NK-92 (cell line): ENCODE data around the gene TRIP10.

Experiments used
- DNase-seq: peaks from one replicate; lab custom pipeline; 2025; ENCODE audit not compliant: unreplicated experiment; lab: John Stamatoyannopoulos, UW

Gene TRIP10

DNA sequence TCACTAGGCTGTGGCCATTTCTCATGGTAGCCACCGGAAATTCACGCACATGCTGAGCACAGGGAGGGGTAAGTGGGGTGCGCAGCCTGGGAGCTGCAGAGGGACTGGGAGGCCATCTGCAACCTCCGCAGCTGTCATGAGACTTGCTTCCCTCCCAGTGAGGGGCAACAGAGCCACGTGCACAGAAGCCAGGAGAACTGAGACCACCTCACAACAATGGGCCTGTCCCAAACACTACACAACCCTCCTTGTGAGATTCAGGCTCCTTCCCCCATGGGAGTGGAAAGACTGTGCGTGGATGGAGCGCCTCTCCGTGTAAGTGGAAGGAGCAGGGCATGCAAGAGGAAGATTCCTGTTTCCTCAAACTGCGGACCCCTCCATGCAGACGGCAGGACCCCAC, 27.9 kb upstream of the TRIP10 start:
- DNase-seq, result no peak

DNA sequence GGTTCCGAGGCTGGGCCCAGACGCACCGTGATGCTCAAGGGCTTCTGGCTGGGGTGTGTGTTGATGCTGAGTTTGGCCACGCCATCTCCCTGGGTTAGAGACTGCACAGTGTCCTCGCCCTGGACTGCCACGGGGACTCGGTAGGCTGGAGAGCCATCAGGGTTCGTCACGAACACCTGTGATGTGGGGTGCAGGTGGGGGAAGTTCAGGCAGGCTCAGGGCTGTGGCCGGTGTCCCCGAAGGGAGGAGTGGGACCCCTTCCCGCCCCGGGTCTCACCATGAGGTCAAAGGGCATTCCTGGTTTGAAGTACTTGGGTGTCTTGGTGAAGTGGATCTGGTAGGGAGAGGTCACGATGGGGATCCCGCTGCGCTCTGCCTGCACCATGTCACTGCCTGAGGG, 27.2 kb upstream of the TRIP10 start:
- no peak for DNase-seq

DNA sequence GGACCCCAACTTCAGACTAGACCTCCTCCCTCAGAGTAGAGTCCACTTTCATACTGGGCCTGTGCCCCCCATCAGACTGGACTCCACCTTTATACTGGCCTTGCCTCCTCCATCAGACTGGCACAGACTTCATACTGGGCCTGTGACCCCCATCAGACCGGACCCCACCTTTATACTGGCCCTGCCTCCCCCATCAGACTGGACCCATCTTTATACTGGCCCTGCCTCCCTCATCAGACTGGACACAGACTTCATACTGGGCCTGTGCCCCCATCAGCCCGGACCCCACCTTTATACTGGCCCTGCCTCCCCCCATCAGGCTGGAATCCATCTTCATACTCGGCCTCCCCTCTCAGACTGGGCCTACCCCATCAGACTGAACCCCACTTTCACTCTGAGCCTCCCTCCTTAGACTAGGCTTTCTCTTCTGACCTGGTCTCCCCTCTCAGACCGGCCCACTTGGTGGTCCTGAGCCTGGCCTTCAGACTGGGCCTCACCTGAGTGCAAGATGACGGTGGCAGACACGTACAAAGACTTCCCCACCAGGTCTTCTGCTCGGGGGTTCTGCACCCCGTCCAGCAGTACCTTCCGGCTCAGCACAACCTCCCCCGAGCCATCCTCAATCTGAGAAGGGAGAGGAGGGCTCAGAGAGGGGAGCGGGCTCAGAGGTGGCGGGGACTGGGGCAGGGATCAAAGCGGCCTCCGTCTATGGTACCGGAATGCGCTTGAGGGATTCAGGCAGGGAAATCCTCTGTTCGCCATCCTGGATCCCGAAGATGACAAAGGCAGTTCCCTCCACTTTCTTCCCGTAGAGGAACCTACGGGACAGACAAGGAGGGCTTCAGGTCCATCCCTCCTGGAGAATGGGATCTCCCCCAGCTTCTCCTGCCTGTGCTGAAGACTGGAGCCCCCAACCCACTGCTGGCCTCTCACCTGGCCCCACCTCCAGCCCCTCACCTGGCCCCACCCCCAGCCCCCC, 26.5 kb upstream of the TRIP10 start:
- DNase-seq, result no peak

DNA sequence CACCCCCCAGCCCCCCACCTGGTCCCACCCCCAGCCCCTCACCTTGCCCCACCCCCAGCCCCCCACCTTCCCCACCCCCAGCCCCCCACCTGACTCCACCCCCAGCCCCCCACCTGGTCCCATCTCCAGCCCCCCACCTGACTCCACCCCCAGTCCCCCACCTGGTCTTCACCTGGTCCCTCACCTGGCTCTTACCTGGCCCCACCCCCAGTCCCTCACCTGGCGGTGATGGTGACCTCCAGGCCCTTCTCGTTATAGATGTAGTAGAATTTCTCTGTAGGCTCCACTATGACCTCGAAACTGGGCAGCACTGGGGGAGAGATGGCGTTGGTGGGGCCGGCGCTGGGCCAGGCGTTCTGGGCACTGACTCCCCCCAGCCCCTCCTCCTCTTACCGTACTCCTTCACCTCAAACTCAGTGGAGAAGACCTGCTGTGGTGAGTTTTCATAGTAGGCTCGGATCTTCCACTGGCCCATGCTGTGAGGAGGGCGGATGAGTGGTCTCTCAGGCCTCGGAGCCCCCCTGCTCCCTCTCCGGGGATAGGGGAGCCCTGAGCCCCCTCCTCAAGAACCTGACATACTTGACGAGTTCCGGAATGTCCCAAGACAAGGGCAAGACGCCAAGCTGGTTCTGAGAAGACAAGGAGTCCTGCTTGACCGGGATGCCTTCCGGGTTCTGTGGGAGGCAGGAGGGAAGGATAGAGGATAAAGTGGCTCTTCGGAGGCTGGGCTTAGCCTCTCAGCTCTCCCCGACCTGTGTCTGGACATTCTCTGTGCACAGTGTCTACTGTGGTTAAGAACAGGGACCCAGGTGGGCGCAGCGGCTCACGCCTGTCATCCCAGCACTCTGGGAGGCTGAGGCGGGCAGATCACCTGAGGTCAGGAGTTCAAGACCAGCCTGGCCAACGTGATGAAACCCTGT, 25.4 kb upstream of the TRIP10 start:
- no peak for DNase-seq

DNA sequence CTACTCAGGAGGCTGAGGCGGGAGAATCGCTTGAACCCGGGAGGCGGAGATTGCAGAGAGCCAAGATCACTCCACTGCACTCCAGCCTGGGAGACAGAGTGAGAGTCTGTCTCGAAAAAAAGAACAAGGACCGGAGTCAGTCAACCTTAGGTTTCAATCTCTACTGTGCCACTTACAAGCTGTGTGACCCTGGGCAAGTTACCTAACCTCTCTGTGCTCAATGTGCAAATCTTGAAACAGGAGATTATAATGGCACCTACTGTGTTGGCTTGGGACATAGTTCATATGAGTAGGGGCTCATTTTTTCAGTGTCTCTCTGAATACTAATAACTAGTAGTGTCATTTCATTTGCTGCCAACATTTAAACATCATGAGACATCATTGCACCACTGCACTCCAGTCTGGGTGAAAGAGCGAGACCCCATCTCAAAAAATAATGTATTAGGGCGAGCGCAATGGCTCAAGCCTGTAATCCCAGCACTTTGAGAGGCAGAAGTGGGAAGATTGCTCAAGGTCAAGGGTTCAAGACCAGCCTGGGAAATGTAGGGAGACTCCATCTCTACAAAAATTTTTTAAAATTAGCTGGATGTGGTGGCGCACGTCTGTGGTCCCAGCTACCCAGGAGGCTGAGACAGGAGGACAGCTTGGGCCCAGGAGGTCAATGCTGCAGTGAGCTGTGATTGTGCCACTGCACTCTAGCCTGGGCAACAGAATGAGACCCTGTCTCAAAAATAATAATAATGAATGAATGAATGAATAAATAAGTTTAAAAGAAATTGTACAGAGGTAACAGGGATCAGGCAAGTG, 24.5 kb upstream of the TRIP10 start:
- DNase-seq, result no peak

DNA sequence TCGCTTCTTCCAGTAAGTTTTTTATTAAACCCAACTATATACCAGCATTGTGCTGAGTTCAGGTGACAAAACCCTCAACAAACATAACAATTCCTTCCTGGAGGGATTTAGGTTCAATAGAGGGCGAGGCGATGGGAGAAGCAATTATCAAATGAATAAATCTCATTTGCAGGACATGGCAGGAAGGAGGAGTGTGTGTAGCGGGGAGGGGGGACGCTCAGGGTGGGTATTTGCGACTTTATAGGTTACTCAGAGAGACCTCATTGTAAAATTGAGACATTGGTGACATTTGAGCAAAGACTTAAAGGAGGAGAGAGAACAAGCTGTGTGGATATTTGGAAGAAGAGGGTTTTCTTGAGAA, 22.9 kb upstream of the TRIP10 start:
- no peak for DNase-seq

DNA sequence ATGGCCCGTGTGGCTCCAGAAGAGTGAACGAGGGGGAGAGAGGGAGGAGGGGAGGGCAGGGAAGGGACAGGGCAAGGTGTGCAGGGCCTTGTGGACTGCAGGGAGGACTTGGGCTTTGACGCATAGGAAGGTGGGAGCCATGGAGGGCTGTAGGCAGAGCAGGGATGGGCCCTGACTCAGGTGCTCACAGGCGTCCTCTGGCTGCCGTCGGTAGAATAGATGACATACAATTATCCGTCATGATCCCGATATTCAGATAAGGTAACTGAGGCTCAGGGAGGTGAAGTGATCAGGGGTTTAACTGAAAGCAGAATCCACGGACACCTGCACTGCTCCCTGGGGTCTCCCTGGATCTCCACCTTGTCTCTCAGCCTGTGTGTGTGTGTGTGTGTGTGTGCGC, 22.4 kb upstream of the TRIP10 start:
- DNase-seq, result no peak

DNA sequence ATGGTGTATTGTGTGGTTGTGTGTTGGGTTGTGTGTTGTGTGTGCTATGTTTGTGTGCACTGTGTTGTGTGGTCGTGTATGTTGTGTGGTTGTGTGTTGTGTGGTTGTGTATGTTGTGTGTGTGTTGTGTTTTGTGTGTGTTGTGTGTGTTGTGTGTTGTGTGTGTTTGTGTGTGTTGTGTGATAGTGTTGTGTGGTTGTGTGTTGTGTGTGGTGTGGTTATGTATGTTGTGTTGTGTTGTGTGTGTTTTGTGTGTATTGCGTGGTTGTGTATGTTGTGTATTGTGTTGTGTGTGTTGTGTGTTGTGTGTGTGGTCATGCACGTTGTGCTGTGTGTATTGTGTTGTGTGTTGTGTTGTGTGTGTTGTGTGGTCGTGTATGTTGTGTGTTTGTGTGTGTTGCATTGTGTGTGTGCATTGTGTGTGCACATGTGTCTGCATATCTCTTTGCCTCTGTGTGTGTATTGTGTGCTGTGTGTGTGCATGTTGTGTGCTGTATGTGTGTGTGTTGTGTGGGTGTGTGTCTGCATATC, 22.0 kb upstream of the TRIP10 start:
- DNase-seq, result no peak

DNA sequence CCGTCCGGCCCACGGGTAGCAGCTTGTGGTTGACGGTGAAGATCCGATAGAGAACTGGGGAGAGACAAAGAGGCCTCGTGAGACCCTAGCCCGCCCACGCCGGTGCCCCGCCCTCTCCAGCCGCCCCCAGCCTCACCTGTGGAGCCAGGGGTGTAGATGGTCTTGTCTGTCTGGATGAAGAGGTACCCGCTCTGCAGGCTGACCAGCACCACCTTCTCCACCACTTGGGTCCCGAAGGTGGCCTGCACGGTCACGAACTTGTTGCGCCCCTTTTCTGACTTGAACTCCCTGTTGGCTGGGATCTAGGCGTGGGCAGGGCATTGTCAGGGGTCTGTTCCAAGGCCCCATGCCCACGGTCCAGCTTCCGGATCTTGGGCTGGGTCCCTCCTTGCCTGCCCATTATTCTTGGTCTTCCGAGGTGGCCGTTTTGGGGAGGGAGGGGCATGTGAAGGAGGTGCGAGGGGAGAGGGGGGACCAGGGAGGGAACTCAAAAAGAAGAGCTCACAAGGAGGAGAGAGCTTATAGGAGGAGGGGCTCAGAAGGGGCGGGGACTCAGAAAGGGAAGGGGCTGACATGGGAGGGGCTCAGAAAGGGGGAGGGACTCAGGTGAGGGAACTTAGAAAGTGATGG, 21.3 kb upstream of the TRIP10 start:
- no peak for DNase-seq

DNA sequence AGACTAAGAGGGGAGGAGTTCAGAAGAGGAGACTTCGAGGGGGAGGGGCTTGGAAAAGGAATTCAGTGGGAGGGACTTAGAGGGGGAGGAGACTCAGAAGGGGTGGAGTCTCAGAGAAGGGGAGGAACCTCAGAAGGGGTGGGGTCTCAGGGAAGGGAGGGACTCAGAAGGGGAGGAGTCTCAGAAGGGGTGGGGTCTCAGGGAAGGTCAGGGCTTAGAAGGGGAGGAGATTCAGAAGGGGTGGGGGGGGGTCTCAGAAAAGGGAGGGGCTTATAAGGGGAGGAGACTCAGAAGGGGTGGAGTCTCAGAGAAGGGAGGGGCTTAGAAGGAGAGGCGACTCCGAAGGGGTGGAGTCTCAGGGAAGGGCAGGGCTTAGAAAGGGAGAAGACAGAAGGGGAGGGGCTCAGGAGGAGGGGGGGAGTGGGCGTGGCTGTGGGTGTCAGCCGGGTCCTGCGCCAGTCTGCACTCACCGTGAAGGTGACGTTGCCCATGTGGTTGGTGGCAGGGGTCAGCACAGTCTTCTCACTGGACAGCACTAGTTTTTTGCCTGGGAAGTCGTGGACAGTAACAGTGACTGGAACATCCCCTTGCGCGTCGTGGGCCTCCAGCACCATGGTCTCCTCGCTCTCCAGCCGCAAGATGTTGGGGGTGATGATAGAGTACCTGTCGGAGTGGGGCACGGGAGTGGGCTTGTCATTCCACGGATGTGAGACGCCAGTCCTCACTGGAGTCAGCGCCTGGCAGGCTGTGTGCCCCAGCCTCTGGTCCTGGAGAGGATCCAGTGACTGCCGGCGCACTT, 20.5 kb upstream of the TRIP10 start:
- no peak for DNase-seq

DNA sequence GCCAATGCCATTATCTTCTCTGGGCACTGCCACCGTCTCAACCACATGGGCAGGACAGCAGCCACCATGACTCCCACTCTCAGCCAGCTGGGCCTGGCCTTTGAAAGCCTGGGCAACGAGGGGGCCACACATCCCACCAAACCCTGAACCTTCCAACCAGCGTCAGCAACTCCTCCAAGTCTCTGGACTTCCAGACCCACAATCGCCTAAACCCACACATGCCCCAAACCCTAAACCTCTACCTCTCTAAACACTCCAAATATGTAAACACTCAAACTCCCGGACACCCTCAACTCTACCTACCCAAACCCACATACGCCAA, 20.0 kb upstream of the TRIP10 start:
- DNase-seq, result no peak

DNA sequence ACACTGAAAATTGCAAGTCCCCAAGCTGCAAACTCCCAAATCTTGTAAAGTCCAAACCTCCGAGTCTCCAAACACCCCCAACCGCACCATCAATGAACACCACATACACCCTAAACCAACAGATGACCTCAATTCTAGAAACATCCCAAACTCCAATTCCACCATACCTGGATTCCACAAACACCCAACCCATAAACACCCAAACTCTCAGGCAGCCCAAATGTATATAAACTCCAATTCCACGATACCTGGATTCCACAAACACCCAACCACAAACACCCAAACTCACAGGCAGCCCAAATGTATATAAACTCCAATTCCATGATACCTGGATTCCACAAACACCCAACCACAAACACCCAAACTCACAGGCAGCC, 19.5 kb upstream of the TRIP10 start:
- no peak for DNase-seq

DNA sequence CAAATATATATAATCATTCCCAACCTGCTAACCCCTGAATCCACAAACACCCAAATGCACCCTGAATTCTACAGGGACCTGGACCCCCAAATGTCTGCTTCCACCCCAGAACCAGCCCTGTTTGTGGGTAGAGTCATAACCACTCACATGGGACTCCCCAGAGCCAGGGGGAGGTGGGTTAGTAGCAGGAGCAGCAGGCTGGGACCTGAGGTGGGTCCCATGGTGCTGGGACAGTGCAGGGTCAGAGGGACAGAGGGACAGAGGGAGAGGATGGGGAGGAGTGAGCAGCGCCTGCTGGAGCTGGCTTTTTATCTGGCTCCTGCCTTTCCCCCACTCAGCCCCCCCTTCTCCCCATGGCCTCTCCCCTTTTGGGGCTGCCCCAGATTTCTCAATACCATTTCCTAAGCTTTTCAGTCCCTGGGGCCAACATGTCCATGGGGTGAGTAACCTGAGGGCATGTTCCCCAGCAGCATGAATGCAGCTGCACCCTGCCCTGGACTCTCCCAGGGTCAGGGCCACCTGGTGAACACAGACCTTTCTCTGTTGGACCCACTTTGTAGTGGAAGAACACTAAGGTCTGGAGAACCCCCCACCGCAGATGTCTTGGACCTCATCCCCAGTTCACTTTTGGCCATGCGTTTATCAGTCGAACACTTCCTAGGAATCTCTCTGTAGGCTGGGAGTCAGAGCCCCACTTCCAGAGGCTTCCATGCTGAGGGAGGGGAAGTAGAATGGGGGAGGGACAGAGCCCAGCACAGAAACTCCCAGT, 18.9 kb upstream of the TRIP10 start, which contains the start of gene C3:
Gene C3 (minus strand): TSS at position 282 of the 769 bp plus-strand sequence. CDS start 61 bp downstream, at position 221.
- DNase-seq, result no peak

DNA sequence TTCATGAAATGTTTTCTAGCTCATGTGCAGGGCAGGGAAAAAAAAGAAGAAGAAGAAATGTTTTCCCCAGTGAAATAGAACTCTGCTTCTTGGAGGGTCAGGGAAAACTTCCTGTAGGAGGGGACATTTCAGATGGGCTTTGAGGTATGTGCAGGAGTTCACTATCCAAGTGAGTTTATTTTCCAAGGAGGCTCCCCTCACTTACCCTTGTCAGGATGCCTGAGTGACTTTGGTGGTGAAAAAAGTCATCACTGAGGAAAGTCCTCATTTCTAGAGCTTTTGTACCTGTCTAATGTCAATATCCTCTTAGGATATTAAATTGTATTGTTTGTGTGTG, 18.4 kb upstream of the TRIP10 start:
- no peak for DNase-seq

DNA sequence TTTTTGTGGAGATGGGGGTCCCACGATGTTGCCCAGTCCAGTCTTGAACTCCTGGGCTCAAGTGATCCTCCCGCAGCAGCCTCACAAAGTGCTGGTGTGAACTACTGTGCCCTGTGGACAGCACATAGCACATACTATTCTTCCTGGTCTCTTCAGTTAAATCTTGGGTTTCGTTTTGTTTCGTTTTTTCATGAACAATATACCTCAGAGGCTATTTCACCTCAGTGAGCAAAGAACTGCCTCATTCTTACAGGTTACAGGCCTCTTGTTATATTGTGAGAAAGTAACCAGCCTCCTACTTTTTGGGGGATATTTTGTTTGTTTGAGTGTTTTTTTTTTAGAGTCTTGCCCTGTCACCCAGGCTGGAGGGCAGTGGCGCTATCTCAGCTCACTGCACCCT, 17.7 kb upstream of the TRIP10 start:
- DNase-seq, result no peak

DNA sequence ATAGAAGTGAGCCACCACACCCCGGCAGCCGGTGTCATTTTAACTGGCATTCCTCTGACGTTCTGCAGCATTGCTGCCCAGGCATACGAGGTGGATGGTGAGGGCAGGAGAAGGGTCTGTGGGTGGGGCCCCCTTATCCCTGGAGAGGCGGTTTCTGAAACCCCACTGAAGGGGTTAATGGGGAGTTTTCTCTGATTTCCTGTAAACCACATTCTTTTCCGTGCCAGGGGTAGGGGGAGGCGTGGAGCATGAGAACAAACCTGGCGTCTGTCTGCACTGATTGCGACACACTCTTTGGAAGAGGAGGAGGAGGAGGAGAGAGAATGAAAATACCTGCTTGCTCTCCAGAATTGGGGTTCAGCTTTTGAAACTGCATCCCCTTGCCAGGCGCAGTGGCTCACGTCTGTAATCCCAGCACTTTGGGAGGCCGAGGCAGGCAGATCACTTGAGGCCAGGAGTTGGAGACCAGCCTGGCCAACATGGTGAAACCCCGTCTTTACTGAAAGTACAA, 16.3 kb upstream of the TRIP10 start:
- no peak for DNase-seq

DNA sequence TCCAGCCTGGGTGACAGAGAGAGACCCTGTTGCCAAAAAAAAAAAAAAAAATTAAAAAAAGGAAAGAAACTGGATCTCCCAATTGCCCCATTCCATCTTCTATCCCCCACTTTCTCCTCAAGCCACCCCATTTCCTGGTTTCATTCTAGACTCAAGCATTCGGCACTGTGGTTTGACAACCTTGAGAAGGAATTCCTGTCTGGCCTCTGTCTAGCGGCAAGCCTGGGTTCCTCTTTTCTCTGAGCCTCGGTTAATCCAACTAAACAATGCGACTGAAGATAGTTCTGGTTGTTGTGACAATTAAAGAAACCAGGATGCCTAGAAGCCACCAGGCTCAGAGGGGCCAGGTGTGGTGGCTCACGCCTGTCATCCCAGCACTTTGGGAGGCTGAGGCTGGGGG, 15.7 kb upstream of the TRIP10 start:
- DNase-seq, result no peak

DNA sequence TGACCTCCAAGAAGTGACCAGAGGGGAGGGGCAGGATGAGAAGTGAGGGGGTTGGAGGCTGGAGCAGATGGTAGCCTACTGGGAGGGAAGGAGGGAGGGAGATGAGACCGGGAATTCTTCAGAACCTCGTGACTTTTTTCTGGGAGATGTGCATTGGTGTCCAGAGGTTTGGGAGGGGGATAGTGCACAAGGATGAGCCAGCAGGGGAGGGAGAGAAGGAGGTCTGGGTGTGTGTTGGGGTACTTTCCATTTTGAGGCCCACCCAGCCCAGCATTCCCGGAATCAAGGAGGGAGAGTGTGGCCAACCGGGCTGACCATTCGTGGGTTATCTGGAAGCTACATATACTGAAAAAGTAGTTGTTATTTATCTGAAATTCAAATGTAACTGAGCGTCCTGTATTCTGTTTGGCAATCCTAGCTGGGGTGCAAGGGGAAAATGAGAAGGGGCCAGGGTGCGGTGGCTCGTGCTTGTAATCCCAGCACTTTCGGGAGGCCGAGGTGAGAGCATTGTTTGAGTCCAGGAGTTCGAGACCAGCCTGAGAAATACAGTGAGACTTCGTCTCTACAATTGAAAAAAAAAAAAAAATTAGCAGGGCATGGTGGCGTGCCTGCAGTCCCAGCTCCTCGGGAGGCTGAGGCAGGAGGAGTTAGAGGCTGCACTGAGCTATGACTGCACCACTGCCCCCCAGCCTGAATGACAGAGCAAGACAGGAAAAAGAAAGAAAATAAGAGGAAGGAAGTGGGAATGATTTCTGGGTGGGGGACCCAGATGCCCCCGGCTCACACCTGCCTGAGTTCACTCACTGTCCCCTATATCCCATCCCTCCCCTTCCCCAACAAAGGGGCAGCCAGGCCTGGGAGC, 14.6 kb upstream of the TRIP10 start:
- no peak for DNase-seq
